H9 (cell line): Measurements from ENCODE around the gene DOCK1. TPM values are rescaled to one million over a fixed set of nuclear protein-coding genes. Genes with fewer than 3 reads are reported as not detected.

Experiments used
- DNase-seq: peaks from one replicate; pipeline ENCODE4 v3.0.0-alpha.2; 2017
- H2AFZ ChIP-seq: one replicate; pipeline ENCODE4 v1.6.1; 2013; ENCODE audit warnings: mild to moderate bottlenecking, low read length, control low read depth, moderate library complexity
- H2AK5ac ChIP-seq: 2 replicates; pipeline ENCODE4 v1.6.1; 2013; ENCODE audit warnings: low read length, control low read depth, mixed read lengths; ENCODE audit not compliant: insufficient read length
- H2BK120ac ChIP-seq: one replicate; pipeline ENCODE4 v1.6.1; 2013; ENCODE audit warnings: low read depth, mild to moderate bottlenecking, low read length, control low read depth, inconsistent platforms; ENCODE audit not compliant: poor library complexity, severe bottlenecking
- H2BK12ac ChIP-seq: 2 replicates; pipeline ENCODE4 v1.6.1; 2013; ENCODE audit warnings: low read length, control low read depth, mixed read lengths, low read depth; ENCODE audit not compliant: insufficient read length
- H2BK15ac ChIP-seq: 2 replicates; pipeline ENCODE4 v1.6.1; 2013; ENCODE audit warnings: low read depth, low read length, control low read depth
- H2BK20ac ChIP-seq: one replicate; pipeline ENCODE4 v1.6.1; 2013; ENCODE audit warnings: low read depth, mild to moderate bottlenecking, low read length, control low read depth, inconsistent platforms; ENCODE audit not compliant: poor library complexity, severe bottlenecking
- H2BK5ac ChIP-seq: 2 replicates; pipeline ENCODE4 v1.6.1; 2013; ENCODE audit warnings: low read length, control low read depth, mixed read lengths; ENCODE audit not compliant: insufficient read length
- H3K14ac ChIP-seq: 2 replicates; pipeline ENCODE4 v1.6.1; 2013; ENCODE audit warnings: low read length, control low read depth; ENCODE audit not compliant: insufficient read depth
- H3K18ac ChIP-seq: 2 replicates; pipeline ENCODE4 v1.6.1; 2013; ENCODE audit warnings: low read depth, mild to moderate bottlenecking, mixed read lengths, low read length, control low read depth; ENCODE audit not compliant: insufficient read length
- H3K23ac ChIP-seq: 2 replicates; pipeline ENCODE4 v1.6.1; 2013; ENCODE audit warnings: low read length, control low read depth, mixed read lengths, low read depth; ENCODE audit not compliant: insufficient read length
- H3K23me2 ChIP-seq: 2 replicates; pipeline ENCODE4 v1.6.1; 2013; ENCODE audit warnings: low read depth, mild to moderate bottlenecking, mixed read lengths, low read length, control low read depth; ENCODE audit not compliant: insufficient read length, poor library complexity, severe bottlenecking
- H3K27ac ChIP-seq: 2 replicates; pipeline ENCODE4 v1.5.1; 2013; ENCODE audit warnings: low read length, control low read depth, mixed read lengths, low read depth; ENCODE audit not compliant: insufficient read length
- H3K27me3 ChIP-seq: 2 replicates; pipeline ENCODE4 v1.6.1; 2013; ENCODE audit warnings: low read length, control low read depth, inconsistent platforms; ENCODE audit not compliant: insufficient read depth
- H3K4ac ChIP-seq: 2 replicates; pipeline ENCODE4 v1.6.1; 2013; ENCODE audit warnings: low read depth, mild to moderate bottlenecking, control low read depth, inconsistent platforms, low read length, moderate library complexity
- H3K4me1 ChIP-seq: 2 replicates; pipeline ENCODE4 v1.6.1; 2013; ENCODE audit warnings: low read length, control low read depth, inconsistent platforms; ENCODE audit not compliant: insufficient read depth
- H3K4me2 ChIP-seq: 2 replicates; pipeline ENCODE4 v1.6.1; 2013; ENCODE audit warnings: low read length, control low read depth, mixed read lengths; ENCODE audit not compliant: insufficient read length, insufficient read depth
- H3K56ac ChIP-seq: 2 replicates; pipeline ENCODE4 v1.6.1; 2013; ENCODE audit warnings: low read depth, mild to moderate bottlenecking, mixed read lengths, low read length, control low read depth; ENCODE audit not compliant: insufficient read length
- H3K79me1 ChIP-seq: 2 replicates; pipeline ENCODE4 v1.6.1; 2013; ENCODE audit warnings: low read depth, mild to moderate bottlenecking, moderate library complexity, low read length, control low read depth, inconsistent platforms; ENCODE audit not compliant: insufficient read depth, poor library complexity, severe bottlenecking
- H3K79me2 ChIP-seq: 2 replicates; pipeline ENCODE4 v1.6.1; 2013; ENCODE audit warnings: low read length, control low read depth, inconsistent platforms; ENCODE audit not compliant: insufficient read depth
- H3K9ac ChIP-seq: 2 replicates; pipeline ENCODE4 v1.6.1; 2013; ENCODE audit warnings: low read length, control low read depth, mixed read lengths; ENCODE audit not compliant: insufficient read length; ENCODE audit errors: extremely low read depth
- H3K9me3 ChIP-seq: one replicate; pipeline ENCODE4 v1.6.1; 2013; ENCODE audit warnings: low read depth, low read length, inconsistent platforms; ENCODE audit not compliant: control insufficient read depth
- H3T11ph ChIP-seq: one replicate; pipeline ENCODE4 v1.6.1; 2013; ENCODE audit warnings: mild to moderate bottlenecking, low read length, control low read depth, inconsistent platforms
- H4K20me1 ChIP-seq: one replicate; pipeline ENCODE4 v1.6.1; 2013; ENCODE audit not compliant: control insufficient read depth, insufficient read length, insufficient read depth
- H4K5ac ChIP-seq: 2 replicates; pipeline ENCODE4 v1.6.1; 2013; ENCODE audit warnings: low read depth, mild to moderate bottlenecking, mixed read lengths, low read length, control low read depth; ENCODE audit not compliant: insufficient read length
- H4K8ac ChIP-seq: replicated peaks from 2 replicates; pipeline ENCODE4 v1.6.1; 2013; ENCODE audit warnings: low read length, control low read depth, mixed read lengths, low read depth; ENCODE audit not compliant: insufficient read length
- H4K91ac ChIP-seq: 2 replicates; pipeline ENCODE4 v1.6.1; 2013; ENCODE audit warnings: low read depth, mild to moderate bottlenecking, moderate library complexity, mixed read lengths, low read length, control low read depth; ENCODE audit not compliant: insufficient read length
- H3K27ac Mint-ChIP-seq, 3 experiments: 2 replicates in 2 of 3; 3 replicates in 1 of 3; pipeline ENCODE4 v1.8.0; 2020 to 2021; ENCODE audit warnings: mixed read lengths in 3 of 3, mild to moderate bottlenecking in 1 of 3, moderate library complexity in 1 of 3
- H3K27me3 Mint-ChIP-seq: 2 replicates; pipeline ENCODE4 v1.8.0; 2021; ENCODE audit warnings: low read depth, mild to moderate bottlenecking, moderate library complexity, mixed read lengths
- H3K36me3 Mint-ChIP-seq, 3 experiments: 2 replicates in 2 of 3; 3 replicates in 1 of 3; pipeline ENCODE4 v1.8.0; 2020 to 2021; ENCODE audit warnings: low read depth in 3 of 3, mixed read lengths in 3 of 3; ENCODE audit not compliant: insufficient read depth in 1 of 3
- H3K4me1 Mint-ChIP-seq, 2 experiments: 2 replicates each; pipeline ENCODE4 v1.8.0; 2020; ENCODE audit warnings: mixed read lengths in 2 of 2
- H3K4me3 Mint-ChIP-seq, 2 experiments: 2 replicates in 1 of 2; 3 replicates in 1 of 2; pipeline ENCODE4 v1.8.0; 2020 to 2021; ENCODE audit warnings: mild to moderate bottlenecking in 2 of 2, mixed read lengths in 2 of 2, moderate library complexity in 1 of 2
- H3K9me3 Mint-ChIP-seq, 2 experiments: 2 replicates in 1 of 2; 3 replicates in 1 of 2; pipeline ENCODE4 v1.8.0; 2020; ENCODE audit warnings: mild to moderate bottlenecking in 2 of 2, mixed read lengths in 2 of 2, moderate library complexity in 1 of 2
- WGBS: extraction: QIAGEN DNeasy Blood & Tissue Kit; methylation state at CpG from one replicate; pipeline ENCODE4 v1.1.7; 2013; ENCODE audit warnings: missing lambda C conversion rate, low lambda C conversion rate, mixed read lengths; ENCODE audit not compliant: insufficient read length; ENCODE audit errors: extremely low coverage; 5-methylcytosine and 5-hydroxymethylcytosine counted together
- total RNA-seq: library from RNA; stranded (reverse); gene quantifications from 2 replicates; pipeline ENCODE4 v1.2.1, GENCODE V29; 2021
- TF ChIP-seq, protein P1 (sequence below): fragments of 200-600 bp; sonication (generic); conservative IDR thresholded peaks from 3 replicates; pipeline ENCODE4 v1.8.0; 2021; ENCODE audit warnings: antibody characterized with exemption, mild to moderate bottlenecking

DOCK1 gene
- total RNA-seq, 1 experiment from 2014 or later: 57.0 TPM

DNA sequence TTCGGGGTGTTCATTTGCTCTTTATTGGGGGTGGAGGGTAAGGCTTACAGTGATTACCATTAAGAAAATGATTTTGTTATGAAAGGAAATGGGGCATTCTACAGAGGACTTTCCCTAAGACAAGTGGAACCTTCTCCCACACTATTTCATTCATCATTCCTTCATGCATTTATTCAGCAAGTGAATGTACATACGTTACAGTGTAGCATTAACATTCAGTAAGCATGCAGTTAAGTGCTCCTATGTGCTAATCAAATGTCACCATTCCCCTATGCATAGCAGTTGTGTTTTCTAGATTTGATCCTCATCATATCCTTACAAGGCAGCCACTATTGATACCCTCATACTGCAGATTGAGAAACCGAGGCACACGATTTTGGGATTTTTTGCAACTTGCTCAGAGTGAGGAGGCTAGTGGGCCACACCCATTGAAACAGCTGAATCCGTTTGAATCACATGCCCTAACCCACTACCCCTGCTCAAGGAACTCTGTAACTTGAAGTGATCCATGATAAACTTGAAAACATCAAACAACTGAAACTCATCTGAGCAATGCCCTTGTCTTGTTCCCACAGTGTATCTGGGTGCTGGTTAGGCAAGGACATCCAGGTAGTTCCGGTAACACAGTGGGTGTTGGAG lies 274.5 kb downstream of the DOCK1 start:
- no peak overlapping the region for H3T11ph ChIP-seq
- H3K4me2 ChIP-seq: no peak overlapping the region
- no peak overlapping the region for H3K18ac ChIP-seq
- no peak overlapping the region for H2BK5ac ChIP-seq
- no peaks in the 10 kb centered on the region for H3K79me2 ChIP-seq
- no peak for DNase-seq
- Mint-ChIP-seq H3K4me1 (peaks cover 3 to 8% of the 10 kb centered on the region in 2 experiments; a peak in 3 of 4 replicates), H3K27me3 (no peaks in the 10 kb centered on the region), H3K4me3 (no peak overlapping the region), H3K27ac (no peak overlapping the region), H3K9me3 (no peaks in the 10 kb centered on the region), H3K36me3 (peaks cover 0 to 4% (median 2%) of the 10 kb centered on the region in 3 experiments; a peak in 3 of 7 replicates)
- no peaks in the 10 kb centered on the region for H3K9me3 ChIP-seq
- H3K56ac ChIP-seq: no peak overlapping the region
- TF ChIP-seq, protein P1, sequence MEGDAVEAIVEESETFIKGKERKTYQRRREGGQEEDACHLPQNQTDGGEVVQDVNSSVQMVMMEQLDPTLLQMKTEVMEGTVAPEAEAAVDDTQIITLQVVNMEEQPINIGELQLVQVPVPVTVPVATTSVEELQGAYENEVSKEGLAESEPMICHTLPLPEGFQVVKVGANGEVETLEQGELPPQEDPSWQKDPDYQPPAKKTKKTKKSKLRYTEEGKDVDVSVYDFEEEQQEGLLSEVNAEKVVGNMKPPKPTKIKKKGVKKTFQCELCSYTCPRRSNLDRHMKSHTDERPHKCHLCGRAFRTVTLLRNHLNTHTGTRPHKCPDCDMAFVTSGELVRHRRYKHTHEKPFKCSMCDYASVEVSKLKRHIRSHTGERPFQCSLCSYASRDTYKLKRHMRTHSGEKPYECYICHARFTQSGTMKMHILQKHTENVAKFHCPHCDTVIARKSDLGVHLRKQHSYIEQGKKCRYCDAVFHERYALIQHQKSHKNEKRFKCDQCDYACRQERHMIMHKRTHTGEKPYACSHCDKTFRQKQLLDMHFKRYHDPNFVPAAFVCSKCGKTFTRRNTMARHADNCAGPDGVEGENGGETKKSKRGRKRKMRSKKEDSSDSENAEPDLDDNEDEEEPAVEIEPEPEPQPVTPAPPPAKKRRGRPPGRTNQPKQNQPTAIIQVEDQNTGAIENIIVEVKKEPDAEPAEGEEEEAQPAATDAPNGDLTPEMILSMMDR: no peak
- H3K27ac ChIP-seq: no peak overlapping the region
- no peaks in the 10 kb centered on the region for H4K20me1 ChIP-seq
- no peaks in the 10 kb centered on the region for H3K4me1 ChIP-seq
- H2BK15ac ChIP-seq: no peak overlapping the region
- H2AK5ac ChIP-seq: no peak overlapping the region
- H3K23me2 ChIP-seq: no peaks in the 10 kb centered on the region
- WGBS: no CpG with 5 or more reads among the region's 6 CpGs
- no peak overlapping the region for H2BK12ac ChIP-seq
- H2BK20ac ChIP-seq: no peak overlapping the region
- H4K91ac ChIP-seq: no peak overlapping the region
- H3K14ac ChIP-seq: no peak overlapping the region
- no peaks in the 10 kb centered on the region for H3K79me1 ChIP-seq
- H3K4ac ChIP-seq: no peak overlapping the region
- no peak overlapping the region for H2AFZ ChIP-seq
- H3K9ac ChIP-seq: no peak overlapping the region
- no peak overlapping the region for H2BK120ac ChIP-seq
- no peak overlapping the region for H4K5ac ChIP-seq
- H3K27me3 ChIP-seq: no peaks in the 10 kb centered on the region
- H3K23ac ChIP-seq: no peak overlapping the region
- H4K8ac ChIP-seq: no peak overlapping the region
